HCT116 (cell line): Measurements from ENCODE around the gene NT5C2. TPM values are rescaled to one million over a fixed set of nuclear protein-coding genes. Genes with fewer than 3 reads are reported as not detected.

Experiments
- ATAC-seq: fragments of 200-7000 bp; cut with Tn5 transposase; 2 replicates; pipeline ENCODE4 v1.9.1; 2020; ENCODE audit warnings: mild to moderate bottlenecking, moderate library complexity
- BruUV-seq: library from RNA; stranded (reverse); fragments of 400-500 nt; replicated peaks from 2 replicates; lab custom pipeline; 2021; lab: Mats Ljungman, UMichigan
- CTCF ChIA-PET: fragments of 300-600 bp; sonication (Branson Sonifier 250); formaldehyde crosslinking; loops from one replicate; lab custom pipeline; 2021; ENCODE audit warnings: antibody characterized with exemption; lab: Charles Lee
- POLR2A ChIA-PET: fragments of 300-600, 350-600 bp; sonication (Branson Sonifier 250); formaldehyde crosslinking; loops from one replicate; lab custom pipeline; 2021; ENCODE audit warnings: antibody characterized with exemption; lab: Charles Lee
- RAD21 ChIA-PET, 2 experiments: fragments of 300-600 bp; sonication (Branson Sonifier 250); formaldehyde crosslinking; loops; one replicate each; lab custom pipeline; 2023; ENCODE audit warnings: low total read pairs in 2 of 2; ENCODE audit not compliant: uncharacterized antibody in 2 of 2, unreplicated experiment in 2 of 2, low non-redundant PET in 1 of 2; lab: Charles Lee
- DNase-seq: peaks from one replicate; pipeline ENCODE4 v3.0.0-alpha.2; 2010; ENCODE audit warnings: low read depth, low spot score
- H2AFZ ChIP-seq: fragments of 200-600 bp; shearing (Covaris generic), sonication (generic); 2 replicates; pipeline ENCODE4 v1.6.1; 2017; ENCODE audit warnings: low read depth, mixed run types, mixed read lengths, antibody characterized with exemption, low read length; ENCODE audit not compliant: poor library complexity, severe bottlenecking
- H3K27ac ChIP-seq: 2 replicates; pipeline ENCODE4 v1.5.1; 2012; ENCODE audit warnings: low read depth, low read length
- H3K27me3 ChIP-seq: fragments of 200-600 bp; sonication (generic); 2 replicates; pipeline ENCODE4 v1.6.1; 2016; ENCODE audit warnings: mixed run types, low read length, mixed read lengths; ENCODE audit not compliant: insufficient read depth
- H3K36me3 ChIP-seq, 2 experiments: fragments of 200-500 bp in 1 of 2; fragments of 200-600 bp in 1 of 2; sonication (Bioruptor generic) in 1 of 2; sonication (generic) in 1 of 2; 2 replicates each; pipeline versions ENCODE4 v1.5.1 to v1.6.1; 2014 to 2016; ENCODE audit warnings: low read length in 2 of 2, inconsistent platforms in 1 of 2, mixed read lengths in 1 of 2, mixed run types in 1 of 2; ENCODE audit not compliant: insufficient read depth in 2 of 2, control insufficient read depth in 1 of 2
- H3K4me1 ChIP-seq, 2 experiments: fragments of 200-600 bp in 1 of 2; sonication (generic) in 1 of 2; 2 replicates each; pipeline versions ENCODE4 v1.5.1 to v1.6.1; 2012 to 2017; ENCODE audit warnings: low read length in 2 of 2, inconsistent platforms in 1 of 2, mild to moderate bottlenecking in 1 of 2, mixed read lengths in 1 of 2, mixed run types in 1 of 2, moderate library complexity in 1 of 2; ENCODE audit not compliant: insufficient read depth in 2 of 2, control insufficient read depth in 1 of 2
- H3K4me2 ChIP-seq: fragments of 200-600 bp; sonication (generic); 2 replicates; pipeline ENCODE4 v1.6.1; 2017; ENCODE audit warnings: mixed run types, low read length, mixed read lengths
- H3K4me3 ChIP-seq, 2 experiments: fragments of 200-600 bp in 1 of 2; sonication (generic) in 1 of 2; replicated peaks in 1 of 2; 2 replicates each; pipeline ENCODE4 v1.5.1; 2011 to 2016; ENCODE audit warnings: low read length in 2 of 2, control low read depth in 1 of 2, low read depth in 1 of 2, mild to moderate bottlenecking in 1 of 2, mixed read lengths in 1 of 2, mixed run types in 1 of 2
- H3K79me2 ChIP-seq: fragments of 200-600 bp; sonication (generic); 2 replicates; pipeline ENCODE4 v1.6.1; 2017; ENCODE audit warnings: mild to moderate bottlenecking, mixed run types, low read length, moderate library complexity, mixed read lengths; ENCODE audit not compliant: insufficient read depth
- H3K9ac ChIP-seq: fragments of 200-600 bp; sonication (generic); 2 replicates; pipeline ENCODE4 v1.6.1; 2016; ENCODE audit warnings: low read length, mixed read lengths
- H3K9me2 ChIP-seq: fragments of 200-600 bp; sonication (generic), shearing (Covaris generic); 2 replicates; pipeline ENCODE4 v1.6.1; 2017; ENCODE audit warnings: mixed run types, mild to moderate bottlenecking, moderate library complexity; ENCODE audit not compliant: insufficient read depth
- H3K9me3 ChIP-seq, 2 experiments: fragments of 200-500 bp in 1 of 2; fragments of 200-600 bp in 1 of 2; sonication (Bioruptor generic) in 1 of 2; sonication (generic) in 1 of 2; 2 replicates each; pipeline ENCODE4 v1.6.1; 2014 to 2017; ENCODE audit warnings: low read length in 2 of 2, mixed read lengths in 2 of 2, inconsistent platforms in 1 of 2, low read depth in 1 of 2, mild to moderate bottlenecking in 1 of 2, mixed run types in 1 of 2, moderate library complexity in 1 of 2; ENCODE audit not compliant: control insufficient read depth in 1 of 2, insufficient read depth in 1 of 2
- H4K20me1 ChIP-seq: fragments of 200-600 bp; sonication (generic), shearing (Covaris generic); 2 replicates; pipeline ENCODE4 v1.6.1; 2017; ENCODE audit warnings: mixed run types, mild to moderate bottlenecking, moderate library complexity; ENCODE audit not compliant: insufficient read depth
- CTCF ChIP-seq, 3 experiments: fragments of 200-600 bp in 1 of 3; sonication (generic) in 1 of 3; IDR thresholded peaks in 2 of 3; conservative IDR thresholded peaks in 1 of 3; 2 replicates each; pipeline ENCODE4 v1.5.1; 2012 to 2017; ENCODE audit warnings: low read depth in 2 of 3, low read length in 2 of 3, antibody characterized with exemption in 1 of 3, borderline replicate concordance in 1 of 3, control low read depth in 1 of 3, mild to moderate bottlenecking in 1 of 3, mixed read lengths in 1 of 3, mixed run types in 1 of 3, moderate library complexity in 1 of 3; ENCODE audit not compliant: insufficient read depth in 1 of 3
- EGR1 ChIP-seq: IDR thresholded peaks from 2 replicates; pipeline ENCODE4 v1.6.1; 2012; ENCODE audit warnings: low read depth
- EZH2phosphoT487 ChIP-seq: fragments of 200-600 bp; IDR thresholded peaks from 2 replicates; pipeline ENCODE4 v1.6.1; 2018; ENCODE audit warnings: antibody characterized with exemption, borderline replicate concordance
- FOSL1 ChIP-seq: IDR thresholded peaks from 2 replicates; pipeline ENCODE4 v1.6.1; 2012; ENCODE audit warnings: low read depth
- JUND ChIP-seq: IDR thresholded peaks from 2 replicates; pipeline ENCODE4 v1.6.1; 2012
- MAX ChIP-seq: IDR thresholded peaks from 2 replicates; pipeline ENCODE4 v1.6.1; 2012
- POLR2A ChIP-seq: IDR thresholded peaks from 2 replicates; pipeline ENCODE4 v1.7.0; 2011; ENCODE audit warnings: borderline replicate concordance; ENCODE audit not compliant: insufficient read depth, insufficient read length; ENCODE audit errors: extremely low read depth
- POLR2AphosphoS5 ChIP-seq: IDR thresholded peaks from 2 replicates; pipeline ENCODE4 v1.6.1; 2011; ENCODE audit warnings: mild to moderate bottlenecking, low read depth, low read length, moderate library complexity
- RAD21 ChIP-seq: IDR thresholded peaks from 2 replicates; pipeline ENCODE4 v1.6.1; 2012; ENCODE audit warnings: low read depth, mild to moderate bottlenecking
- SIN3A ChIP-seq: IDR thresholded peaks from 2 replicates; pipeline ENCODE4 v1.6.1; 2012; ENCODE audit warnings: low read depth
- SP1 ChIP-seq: IDR thresholded peaks from 2 replicates; pipeline ENCODE4 v1.6.1; 2012; ENCODE audit warnings: low read depth
- TCF7L2 ChIP-seq: IDR thresholded peaks from 2 replicates; pipeline ENCODE4 v1.7.0; 2011; ENCODE audit warnings: borderline replicate concordance, inconsistent platforms; ENCODE audit not compliant: insufficient read depth, insufficient read length; ENCODE audit errors: extremely low read depth
- YY1 ChIP-seq: IDR thresholded peaks from 2 replicates; pipeline ENCODE4 v1.6.1; 2011; ENCODE audit warnings: low read length, low read depth, moderate library complexity, mild to moderate bottlenecking; ENCODE audit not compliant: insufficient replicate concordance; ENCODE audit errors: extremely low read depth
- ZBTB33 ChIP-seq: IDR thresholded peaks from 2 replicates; pipeline ENCODE4 v1.6.1; 2011; ENCODE audit warnings: mild to moderate bottlenecking, low read length, moderate library complexity; ENCODE audit not compliant: insufficient replicate concordance; ENCODE audit errors: extremely low read depth
- ZNF274 ChIP-seq: fragments of 200-500 bp; sonication (Bioruptor generic); IDR thresholded peaks from 2 replicates; pipeline ENCODE4 v1.6.1; 2014; ENCODE audit warnings: mild to moderate bottlenecking, low read depth, low read length, inconsistent platforms
- intact Hi-C: fragments of 100-400 bp; cut with micrococcal nuclease; formaldehyde crosslinking; loops from 2 replicates; pipeline ENCODE4 v1.10.0; 2022
- total RNA-seq: library from RNA; stranded (reverse); gene quantifications from one replicate; pipeline ENCODE4 v1.2.1, GENCODE V29; 2021; ENCODE audit not compliant: unreplicated experiment

Gene NT5C2
- total RNA-seq, 1 experiment from 2014 or later: 63.0 TPM

- TF ChIP-seq SP1 (no peak), ZNF274 (no peak), MAX (no peak), RAD21 (no peak), POLR2AphosphoS5 (no peak), SIN3A (no peak), CTCF (IDR thresholded peaks at IDR 0.05 in 2 of 3, conservative IDR thresholded peaks at IDR 0.05 in 1 of 3; ENCODE audit: borderline replicate concordance in 1 of 3, insufficient read depth in 1 of 3, low read depth in 2 of 3, low read length in 2 of 3) (no peak), FOSL1 (no peak), EZH2phosphoT487 (no peak), JUND (no peak), TCF7L2 (no peak), EGR1 (no peak), YY1 (no peak), ZBTB33 (no peak), POLR2A (no peak)
- no peaks in the 10 kb centered on the region for H3K79me2 ChIP-seq
- POLR2A ChIA-PET: no interaction called here
- no peaks in the 10 kb centered on the region for H3K9me2 ChIP-seq
- H3K36me3 ChIP-seq: no peaks in the 10 kb centered on the region; a peak in 1 of 4 replicates
- CTCF ChIA-PET: no interaction called here
- no peak overlapping the region for H3K4me3 ChIP-seq
- intact Hi-C loops: no loop called here
- H3K4me2 ChIP-seq: no peak overlapping the region
- RAD21 ChIA-PET: interaction anchor here in 1 of 2 experiments (0.8 kb wide), 1 partner anchor 167 kb away, joined by 3 read pairs; no protein-coding TSS in a partner anchor
- peaks cover 0 to 5% of the 10 kb centered on the region in 2 experiments; a peak in 1 of 4 replicates for H3K4me1 ChIP-seq
- H3K27ac ChIP-seq: no peak overlapping the region
- H3K27me3 ChIP-seq: no peaks in the 10 kb centered on the region
- H2AFZ ChIP-seq: no peak overlapping the region
- no peak for ATAC-seq
- no peak overlapping the region for H3K9ac ChIP-seq
- BruUV-seq: no TSS peak
- no peaks in the 10 kb centered on the region for H4K20me1 ChIP-seq
- H3K9me3 ChIP-seq: no peaks in the 10 kb centered on the region
- DNase-seq: no peak
These were observed 114.8 kb downstream of the NT5C2 start for GRCh38 chr10:103078309-103078615.
